OCI-LY3 (cell line): ENCODE data around the gene MRPL38.

ENCODE experiments used
- H2AFZ ChIP-seq: fragments of 200-600, 300-600 bp; shearing (Covaris generic); 2 replicates; pipeline ENCODE4 v1.6.0; 2014; ENCODE audit warnings: antibody characterized with exemption, low read depth, low read length
- H3K27ac ChIP-seq: fragments of 200-600, 300-600 bp; sonication (generic); 2 replicates; pipeline ENCODE4 v1.5.1; 2014; ENCODE audit warnings: mild to moderate bottlenecking, low read length, moderate library complexity, mixed read lengths
- H3K27me3 ChIP-seq: fragments of 200-600, 300-600 bp; sonication (generic); 2 replicates; pipeline ENCODE4 v1.6.1; 2014; ENCODE audit warnings: low read depth, low read length, mixed read lengths
- H3K36me3 ChIP-seq: fragments of 200-600, 300-600 bp; sonication (generic); replicated peaks from 2 replicates; pipeline ENCODE3; 2014; ENCODE audit warnings: low read depth, low read length, mixed read lengths
- H3K4me1 ChIP-seq: fragments of 300-600, 200-600 bp; sonication (generic); 2 replicates; pipeline ENCODE4 v1.6.1; 2014; ENCODE audit warnings: low read length, mixed read lengths
- H3K4me2 ChIP-seq: fragments of 200-600, 300-600 bp; sonication (generic); 2 replicates; pipeline ENCODE4 v1.6.1; 2014; ENCODE audit warnings: low read length, mixed read lengths
- H3K4me3 ChIP-seq: fragments of 300-600, 200-600 bp; sonication (generic); 2 replicates; pipeline ENCODE4 v1.5.1; 2014; ENCODE audit warnings: antibody characterized with exemption, mild to moderate bottlenecking, low read length, moderate library complexity
- H3K79me2 ChIP-seq: fragments of 300-600, 200-600 bp; shearing (Covaris generic); 2 replicates; pipeline ENCODE4 v1.6.1; 2014; ENCODE audit warnings: mild to moderate bottlenecking, low read length, mixed read lengths
- H3K9ac ChIP-seq: fragments of 300-600, 200-600 bp; shearing (Covaris generic); 2 replicates; pipeline ENCODE4 v1.6.0; 2014; ENCODE audit warnings: mild to moderate bottlenecking, low read length, moderate library complexity
- H3K9me3 ChIP-seq: fragments of 200-600, 300-600 bp; shearing (Covaris generic); 2 replicates; pipeline ENCODE4 v1.6.1; 2014; ENCODE audit warnings: low read length, mixed read lengths; ENCODE audit not compliant: insufficient read depth
- H4K20me1 ChIP-seq: fragments of 200-600, 300-600 bp; sonication (generic); 2 replicates; pipeline ENCODE4 v1.6.1; 2016; ENCODE audit warnings: low read length, mixed read lengths; ENCODE audit not compliant: insufficient read depth
- EZH2phosphoT487 ChIP-seq: fragments of 200-600 bp; shearing (Covaris generic); IDR thresholded peaks from 2 replicates; pipeline ENCODE4 v1.6.1; 2018; ENCODE audit warnings: antibody characterized with exemption, mixed run types, low read depth
- TF ChIP-seq, protein P1 (sequence below): fragments of 200-600, 300-600 bp; sonication (generic); IDR thresholded peaks from 2 replicates; pipeline ENCODE4 v1.5.1; 2014; ENCODE audit warnings: antibody characterized with exemption, low read length, low read depth

MRPL38 gene

GRCh38 chr17:75880266-75880665 lies 24.4 kb downstream of the MRPL38 start:
- H3K79me2 ChIP-seq = no peaks in the 10 kb centered on the region
- no peak overlapping the region for H3K9ac ChIP-seq
- no peak overlapping the region for H3K4me2 ChIP-seq
- no peak overlapping the region for H3K27ac ChIP-seq
- H3K4me3 ChIP-seq = no peak overlapping the region
- H3K9me3 ChIP-seq = no peaks in the 10 kb centered on the region
- peaks cover 20% of the 10 kb centered on the region for H3K4me1 ChIP-seq
- H2AFZ ChIP-seq = no peak overlapping the region
- peaks cover 16% of the 10 kb centered on the region for H3K27me3 ChIP-seq
- no peaks in the 10 kb centered on the region for H4K20me1 ChIP-seq
- H3K36me3 ChIP-seq = no peaks in the 10 kb centered on the region
- no peak for TF ChIP-seq EZH2phosphoT487
- TF ChIP-seq, protein P1, sequence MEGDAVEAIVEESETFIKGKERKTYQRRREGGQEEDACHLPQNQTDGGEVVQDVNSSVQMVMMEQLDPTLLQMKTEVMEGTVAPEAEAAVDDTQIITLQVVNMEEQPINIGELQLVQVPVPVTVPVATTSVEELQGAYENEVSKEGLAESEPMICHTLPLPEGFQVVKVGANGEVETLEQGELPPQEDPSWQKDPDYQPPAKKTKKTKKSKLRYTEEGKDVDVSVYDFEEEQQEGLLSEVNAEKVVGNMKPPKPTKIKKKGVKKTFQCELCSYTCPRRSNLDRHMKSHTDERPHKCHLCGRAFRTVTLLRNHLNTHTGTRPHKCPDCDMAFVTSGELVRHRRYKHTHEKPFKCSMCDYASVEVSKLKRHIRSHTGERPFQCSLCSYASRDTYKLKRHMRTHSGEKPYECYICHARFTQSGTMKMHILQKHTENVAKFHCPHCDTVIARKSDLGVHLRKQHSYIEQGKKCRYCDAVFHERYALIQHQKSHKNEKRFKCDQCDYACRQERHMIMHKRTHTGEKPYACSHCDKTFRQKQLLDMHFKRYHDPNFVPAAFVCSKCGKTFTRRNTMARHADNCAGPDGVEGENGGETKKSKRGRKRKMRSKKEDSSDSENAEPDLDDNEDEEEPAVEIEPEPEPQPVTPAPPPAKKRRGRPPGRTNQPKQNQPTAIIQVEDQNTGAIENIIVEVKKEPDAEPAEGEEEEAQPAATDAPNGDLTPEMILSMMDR = no peak

- Histone ChIP-seq H3K27me3 (peaks cover 16% of the 10 kb centered on the region), H3K36me3 (no peaks in the 10 kb centered on the region), H3K4me1 (peaks cover 20% of the 10 kb centered on the region), H4K20me1 (no peaks in the 10 kb centered on the region), H2AFZ (peak within 1 kb of the TSS; percentile 84), H3K27ac (peak within 1 kb of the TSS; percentile 67), H3K9me3 (no peaks in the 10 kb centered on the region), H3K9ac (peak within 1 kb of the TSS; percentile 87), H3K79me2 (no peaks in the 10 kb centered on the region), H3K4me2 (peak within 1 kb of the TSS; percentile 88), H3K4me3 (peak within 1 kb of the TSS; percentile 92)
- TF ChIP-seq EZH2phosphoT487 = no peak
- TF ChIP-seq, protein P1 = no peak
These were observed 26.3 kb downstream of the MRPL38 start, which contains the start of gene TRIM47 for GRCh38 chr17:75878174-75878998. TRIM47 (minus strand) TSS chr17:75878581; CDS start chr17:75878548, 33 bp downstream.

DNA sequence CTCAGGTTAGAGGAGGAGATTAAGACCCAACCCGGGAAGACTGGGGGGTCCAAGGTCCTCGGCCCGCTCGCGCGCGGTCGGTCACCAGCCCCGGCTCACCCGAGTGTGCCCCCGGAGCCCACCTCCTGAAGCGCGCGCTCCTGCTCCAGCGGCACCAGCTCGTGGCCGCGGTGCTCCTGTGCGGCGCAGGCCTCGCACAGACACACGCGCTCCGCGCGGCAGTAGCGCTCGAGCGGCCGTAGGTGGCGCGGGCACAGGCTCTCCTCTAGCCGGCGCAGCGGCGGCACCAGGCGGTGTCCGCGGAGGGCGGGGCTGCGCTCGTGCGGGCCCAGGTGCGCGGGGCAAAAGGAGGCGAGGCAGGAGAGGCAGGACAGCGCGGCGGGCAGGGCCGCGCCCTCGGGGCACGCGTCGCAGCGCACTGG lies 26.9 kb downstream of the MRPL38 start:
- peak overlapping the region; percentile 92 for H3K4me3 ChIP-seq
- no peaks in the 10 kb centered on the region for H3K9me3 ChIP-seq
- H3K4me1 ChIP-seq = peaks cover 20% of the 10 kb centered on the region
- H3K9ac ChIP-seq = peak overlapping the region; percentile 87
- peak overlapping the region; percentile 84 for H2AFZ ChIP-seq
- peaks cover 16% of the 10 kb centered on the region for H3K27me3 ChIP-seq
- peak overlapping the region; percentile 88 for H3K4me2 ChIP-seq
- H4K20me1 ChIP-seq = no peaks in the 10 kb centered on the region
- H3K36me3 ChIP-seq = no peaks in the 10 kb centered on the region
- TF ChIP-seq, protein P1 = peak; percentile 33; the same call in 1 of the 2 replicates
- no peak for TF ChIP-seq EZH2phosphoT487
- no peaks in the 10 kb centered on the region for H3K79me2 ChIP-seq
- peak overlapping the region; percentile 67 for H3K27ac ChIP-seq

GRCh38 chr17:75876938-75877751 lies 27.5 kb downstream of the MRPL38 start:
- H3K4me2 ChIP-seq = peak overlapping the region; percentile 88
- peak overlapping the region; percentile 92 for H3K4me3 ChIP-seq
- H3K4me1 ChIP-seq = peaks cover 20% of the 10 kb centered on the region
- peak overlapping the region; percentile 87 for H3K9ac ChIP-seq
- peak overlapping the region; percentile 88 for H2AFZ ChIP-seq
- H3K9me3 ChIP-seq = no peaks in the 10 kb centered on the region
- peaks cover 16% of the 10 kb centered on the region for H3K27me3 ChIP-seq
- no peak for TF ChIP-seq EZH2phosphoT487
- TF ChIP-seq, protein P1 = no peak
- no peaks in the 10 kb centered on the region for H3K36me3 ChIP-seq
- H3K79me2 ChIP-seq = no peaks in the 10 kb centered on the region
- H4K20me1 ChIP-seq = no peaks in the 10 kb centered on the region
- peak overlapping the region; percentile 67 for H3K27ac ChIP-seq
